Measurements from ENCODE around the gene ESYT2.
"Not testable (repeated sequence)": the region's sequence is repeated elsewhere in the genome, so short reads cannot be mapped to it uniquely, and the experiment has no call there.

ESYT2 gene

DNA sequence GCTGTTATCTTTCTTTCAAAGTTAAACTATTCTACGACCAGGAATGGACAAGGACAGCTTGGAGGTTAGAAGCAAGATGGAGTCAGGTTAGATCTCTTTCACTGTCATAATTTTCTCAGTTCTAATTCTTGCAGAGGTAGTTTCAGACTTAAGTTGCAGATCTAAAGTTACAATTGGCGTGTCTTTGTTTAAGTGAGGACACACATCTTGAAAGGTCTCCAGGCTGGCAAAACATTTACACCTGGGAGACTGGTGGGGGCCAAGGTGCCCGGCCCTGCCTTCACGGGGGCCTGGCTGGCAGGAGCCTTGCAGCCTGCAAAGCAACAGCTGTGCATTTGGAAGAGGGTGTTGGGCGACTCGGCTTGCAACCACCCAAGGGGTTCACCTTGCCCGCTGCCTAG, 25.4 kb upstream of the ESYT2 start:
- Histone ChIP-seq H3K4me3 (ENCODE audit: insufficient read depth, low read depth, low read length) (no peak overlapping the region), H3K36me3 (ENCODE audit: control insufficient read depth, insufficient read depth, low read length) (no peaks in the 10 kb centered on the region), H3K27me3 (ENCODE audit: control insufficient read depth, insufficient read depth, low read length, poor library complexity, severe bottlenecking) (no peaks in the 10 kb centered on the region), H3K4me1 (ENCODE audit: control insufficient read depth, insufficient read depth, low read length) (peaks cover 8% of the 10 kb centered on the region), H3K9me3 (ENCODE audit: control insufficient read depth, low read length) (no peaks in the 10 kb centered on the region), H3K27ac (ENCODE audit: insufficient read depth, low read depth, low read length, poor library complexity, severe bottlenecking) (no peak overlapping the region)
- 92 to 96% methylated on average over 7 of the region's 7 CpGs for WGBS, 2 experiments

DNA sequence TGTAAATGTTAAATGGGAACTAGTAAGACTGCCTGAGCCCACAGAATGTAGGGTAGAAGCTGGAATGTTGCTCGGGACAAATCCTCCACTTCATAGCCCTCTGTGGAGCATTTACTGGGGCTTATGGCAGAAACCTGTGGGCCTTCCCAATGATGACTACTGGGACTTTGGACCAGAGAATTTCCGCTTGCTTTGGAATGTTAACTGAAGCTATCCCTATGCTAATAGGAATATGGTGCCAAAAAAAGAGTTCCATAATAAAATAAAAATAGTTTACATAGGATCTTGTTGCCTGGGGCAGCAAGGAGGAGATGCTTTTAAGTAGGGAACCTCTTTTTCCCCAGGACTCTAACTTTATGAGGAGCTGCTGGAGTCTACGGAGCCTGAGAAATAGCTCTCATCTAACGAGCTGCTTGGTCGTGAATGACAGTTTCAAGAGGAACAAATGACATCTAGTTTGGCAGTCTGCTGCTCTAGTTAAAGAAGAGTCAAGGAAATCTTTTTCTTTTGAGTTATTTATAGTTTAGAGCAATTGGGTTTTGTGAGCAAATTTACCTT, 21.3 kb upstream of the ESYT2 start:
- no peaks in the 10 kb centered on the region for H3K36me3 ChIP-seq (ENCODE audit: control insufficient read depth, insufficient read depth, low read length)
- H3K4me1 ChIP-seq (ENCODE audit: control insufficient read depth, insufficient read depth, low read length): no peaks in the 10 kb centered on the region
- no peaks in the 10 kb centered on the region for H3K27me3 ChIP-seq (ENCODE audit: control insufficient read depth, insufficient read depth, low read length, poor library complexity, severe bottlenecking)
- no peak overlapping the region for H3K4me3 ChIP-seq (ENCODE audit: insufficient read depth, low read depth, low read length)
- peaks cover 3% of the 10 kb centered on the region for H3K9me3 ChIP-seq (ENCODE audit: control insufficient read depth, low read length)
- WGBS, 2 experiments: 88 to 89% methylated on average over 5 of the region's 5 CpGs
- H3K27ac ChIP-seq (ENCODE audit: insufficient read depth, low read depth, low read length, poor library complexity, severe bottlenecking): no peak overlapping the region

- WGBS, 2 experiments: 91 to 92% methylated on average over 5 of the region's 5 CpGs
- Histone ChIP-seq H3K4me3 (ENCODE audit: insufficient read depth, low read depth, low read length) (no peak overlapping the region), H3K36me3 (ENCODE audit: control insufficient read depth, insufficient read depth, low read length) (no peaks in the 10 kb centered on the region), H3K4me1 (ENCODE audit: control insufficient read depth, insufficient read depth, low read length) (no peaks in the 10 kb centered on the region), H3K9me3 (ENCODE audit: control insufficient read depth, low read length) (peaks cover 3% of the 10 kb centered on the region), H3K27ac (ENCODE audit: insufficient read depth, low read depth, low read length, poor library complexity, severe bottlenecking) (no peak overlapping the region), H3K27me3 (ENCODE audit: control insufficient read depth, insufficient read depth, low read length, poor library complexity, severe bottlenecking) (no peaks in the 10 kb centered on the region)
These were observed 20.6 kb upstream of the ESYT2 start for GRCh38 chr7:158849768-158850544.

GRCh38 chr7:158849442-158849767, 20.1 kb upstream of the ESYT2 start:
- Histone ChIP-seq H3K4me1 (ENCODE audit: control insufficient read depth, insufficient read depth, low read length) (no peaks in the 10 kb centered on the region), H3K9me3 (ENCODE audit: control insufficient read depth, low read length) (peaks cover 3% of the 10 kb centered on the region), H3K36me3 (ENCODE audit: control insufficient read depth, insufficient read depth, low read length) (no peaks in the 10 kb centered on the region), H3K27me3 (ENCODE audit: control insufficient read depth, insufficient read depth, low read length, poor library complexity, severe bottlenecking) (no peaks in the 10 kb centered on the region), H3K27ac (ENCODE audit: insufficient read depth, low read depth, low read length, poor library complexity, severe bottlenecking) (no peak overlapping the region), H3K4me3 (ENCODE audit: insufficient read depth, low read depth, low read length) (no peak overlapping the region)
- WGBS, 2 experiments: 90 to 95% methylated on average over 5 of the region's 5 CpGs

DNA sequence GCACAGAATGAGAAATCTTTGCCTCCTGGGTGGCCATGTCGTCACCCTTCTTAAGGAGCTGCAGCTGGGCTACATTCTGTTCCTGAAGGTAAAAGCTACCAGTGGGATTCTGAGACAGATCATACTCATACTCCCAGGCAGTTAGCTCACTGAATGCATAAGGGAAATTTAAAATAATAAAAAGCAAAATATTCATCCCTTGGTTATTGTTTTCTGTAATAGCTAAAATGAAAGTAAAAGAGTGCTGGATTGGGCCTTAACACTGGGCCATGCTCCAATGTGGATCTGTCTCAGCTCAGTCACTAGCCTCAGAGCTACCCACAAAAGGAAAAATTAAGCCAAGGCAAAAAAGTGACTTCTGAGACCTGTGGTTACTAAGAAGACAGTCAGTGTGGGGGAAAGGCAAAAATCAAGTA, 18.1 kb upstream of the ESYT2 start:
- H3K4me3 ChIP-seq (ENCODE audit: insufficient read depth, low read depth, low read length): no peak overlapping the region
- WGBS, 2 experiments: 40 to 54% methylated on average over 1 of the region's 1 CpG

DNA sequence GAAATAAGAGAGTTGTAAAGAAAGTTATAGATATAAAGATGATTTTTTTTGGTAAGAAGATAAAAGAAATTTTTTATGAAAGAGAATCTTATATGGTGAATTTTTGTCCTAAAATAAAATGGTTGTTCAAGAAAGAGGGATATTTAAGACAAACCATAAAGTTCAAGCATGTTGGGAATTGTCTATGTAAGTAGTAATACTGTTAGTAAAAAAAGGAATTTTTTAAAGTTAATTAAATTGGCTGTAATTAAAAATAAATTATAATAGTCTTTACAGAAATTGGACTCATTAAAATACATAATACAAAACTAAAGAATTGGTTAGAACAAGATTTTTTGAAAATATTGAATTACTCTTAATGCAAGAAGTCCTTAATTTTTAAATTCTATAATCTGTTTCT, 17.0 kb upstream of the ESYT2 start:
- Histone ChIP-seq H3K4me1 (ENCODE audit: control insufficient read depth, insufficient read depth, low read length) (no peaks in the 10 kb centered on the region), H3K27me3 (ENCODE audit: control insufficient read depth, insufficient read depth, low read length, poor library complexity, severe bottlenecking) (no peaks in the 10 kb centered on the region), H3K36me3 (ENCODE audit: control insufficient read depth, insufficient read depth, low read length) (no peaks in the 10 kb centered on the region), H3K4me3 (ENCODE audit: insufficient read depth, low read depth, low read length) (no peak overlapping the region), H3K27ac (ENCODE audit: insufficient read depth, low read depth, low read length, poor library complexity, severe bottlenecking) (no peak overlapping the region), H3K9me3 (ENCODE audit: control insufficient read depth, low read length) (peaks cover 3% of the 10 kb centered on the region)

More for the DNA sequence above, 18.1 kb upstream of the ESYT2 start:
- H3K36me3 ChIP-seq (ENCODE audit: control insufficient read depth, insufficient read depth, low read length): no peaks in the 10 kb centered on the region
- no peak overlapping the region for H3K27ac ChIP-seq (ENCODE audit: insufficient read depth, low read depth, low read length, poor library complexity, severe bottlenecking)
- peaks cover 3% of the 10 kb centered on the region for H3K9me3 ChIP-seq (ENCODE audit: control insufficient read depth, low read length)
- H3K4me1 ChIP-seq (ENCODE audit: control insufficient read depth, insufficient read depth, low read length): no peaks in the 10 kb centered on the region
- no peaks in the 10 kb centered on the region for H3K27me3 ChIP-seq (ENCODE audit: control insufficient read depth, insufficient read depth, low read length, poor library complexity, severe bottlenecking)

DNA sequence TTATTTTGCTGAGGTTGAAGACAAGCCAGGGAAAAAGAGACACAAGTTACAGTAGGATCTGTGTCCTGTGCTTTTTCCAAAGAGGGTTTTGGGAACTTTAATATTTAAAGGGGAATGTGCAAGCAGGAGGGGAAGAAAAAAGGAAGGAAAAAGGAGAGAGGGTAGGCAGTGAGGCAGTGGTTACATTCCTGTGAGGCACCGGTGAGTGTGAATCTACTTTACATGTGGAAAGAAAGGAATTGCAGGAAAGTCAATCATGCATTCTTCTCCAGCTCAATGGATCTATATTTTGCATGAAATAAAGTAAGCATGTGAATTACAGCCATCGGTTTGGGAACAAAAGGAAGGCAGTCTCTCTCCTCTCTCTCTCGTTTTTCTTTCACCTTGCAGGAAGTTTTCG, 14.5 kb upstream of the ESYT2 start:
- no peaks in the 10 kb centered on the region for H3K27me3 ChIP-seq (ENCODE audit: control insufficient read depth, insufficient read depth, low read length, poor library complexity, severe bottlenecking)
- H3K9me3 ChIP-seq (ENCODE audit: control insufficient read depth, low read length): peaks cover 3% of the 10 kb centered on the region
- H3K27ac ChIP-seq (ENCODE audit: insufficient read depth, low read depth, low read length, poor library complexity, severe bottlenecking): no peak overlapping the region
- no peaks in the 10 kb centered on the region for H3K36me3 ChIP-seq (ENCODE audit: control insufficient read depth, insufficient read depth, low read length)
- no peaks in the 10 kb centered on the region for H3K4me1 ChIP-seq (ENCODE audit: control insufficient read depth, insufficient read depth, low read length)
- H3K4me3 ChIP-seq (ENCODE audit: insufficient read depth, low read depth, low read length): no peak overlapping the region
- 30 to 37% methylated on average over 3 to 4 of the region's 4 CpGs for WGBS, 2 experiments

GRCh38 chr7:158842486-158842885, 13.2 kb upstream of the ESYT2 start:
- Histone ChIP-seq H3K4me3 (ENCODE audit: insufficient read depth, low read depth, low read length) (no peak overlapping the region), H3K4me1 (ENCODE audit: control insufficient read depth, insufficient read depth, low read length) (no peaks in the 10 kb centered on the region), H3K27me3 (ENCODE audit: control insufficient read depth, insufficient read depth, low read length, poor library complexity, severe bottlenecking) (no peaks in the 10 kb centered on the region), H3K27ac (ENCODE audit: insufficient read depth, low read depth, low read length, poor library complexity, severe bottlenecking) (no peak overlapping the region), H3K9me3 (ENCODE audit: control insufficient read depth, low read length) (no peaks in the 10 kb centered on the region), H3K36me3 (ENCODE audit: control insufficient read depth, insufficient read depth, low read length) (no peaks in the 10 kb centered on the region)
- 92 to 95% methylated on average over 4 of the region's 4 CpGs for WGBS, 2 experiments

GRCh38 chr7:158840604-158841003, 11.3 kb upstream of the ESYT2 start:
- H3K9me3 ChIP-seq (ENCODE audit: control insufficient read depth, low read length): no peaks in the 10 kb centered on the region
- no peaks in the 10 kb centered on the region for H3K36me3 ChIP-seq (ENCODE audit: control insufficient read depth, insufficient read depth, low read length)
- no peaks in the 10 kb centered on the region for H3K27me3 ChIP-seq (ENCODE audit: control insufficient read depth, insufficient read depth, low read length, poor library complexity, severe bottlenecking)
- no peak overlapping the region for H3K27ac ChIP-seq (ENCODE audit: insufficient read depth, low read depth, low read length, poor library complexity, severe bottlenecking)
- H3K4me1 ChIP-seq (ENCODE audit: control insufficient read depth, insufficient read depth, low read length): no peaks in the 10 kb centered on the region
- 78% methylated on average over 7 to 8 of the region's 8 CpGs for WGBS, 2 experiments
- no peak overlapping the region for H3K4me3 ChIP-seq (ENCODE audit: insufficient read depth, low read depth, low read length)

DNA sequence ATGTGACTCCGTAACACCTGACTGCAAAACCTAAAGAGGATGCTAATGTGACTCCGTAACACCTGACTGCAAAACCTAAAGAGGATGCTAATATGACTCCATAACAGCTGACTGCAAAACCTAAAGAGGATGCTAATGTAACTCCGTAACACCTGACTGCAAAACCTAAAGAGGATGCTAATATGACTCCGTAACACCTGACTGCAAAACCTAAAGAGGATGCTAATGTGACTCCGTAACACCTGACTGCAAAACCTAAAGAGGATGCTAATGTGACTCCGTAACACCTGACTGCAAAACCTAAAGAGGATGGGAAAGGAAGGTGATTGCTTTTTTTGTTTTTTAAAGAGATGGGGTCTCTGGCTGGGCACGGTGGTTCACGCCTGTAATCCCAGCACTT, 9.9 kb upstream of the ESYT2 start:
- H3K4me1 ChIP-seq (ENCODE audit: control insufficient read depth, insufficient read depth, low read length); H3K27ac ChIP-seq (ENCODE audit: insufficient read depth, low read depth, low read length, poor library complexity, severe bottlenecking); H3K9me3 ChIP-seq (ENCODE audit: control insufficient read depth, low read length); H3K4me3 ChIP-seq (ENCODE audit: insufficient read depth, low read depth, low read length); H3K36me3 ChIP-seq (ENCODE audit: control insufficient read depth, insufficient read depth, low read length); H3K27me3 ChIP-seq (ENCODE audit: control insufficient read depth, insufficient read depth, low read length, poor library complexity, severe bottlenecking): not testable (repeated sequence)
- WGBS, 2 experiments: 88 to 90% methylated on average over 6 to 7 of the region's 8 CpGs
